PC-3 (cell line): ENCODE results near the gene BPIFB4. TPM values are rescaled to one million over a fixed set of nuclear protein-coding genes. Genes with fewer than 3 reads are reported as not detected.

ENCODE experiments used
- ATAC-seq: fragments of 200-7000 bp; cut with Tn5 transposase; 2 replicates; pipeline ENCODE4 v1.9.1; 2020; ENCODE audit warnings: mild to moderate bottlenecking, moderate library complexity
- BruUV-seq: library from RNA; stranded (reverse); fragments of 400-500 nt; replicated peaks from 2 replicates; lab custom pipeline; 2021; lab: Mats Ljungman, UMichigan
- CTCF ChIA-PET: fragments of 300-600 bp; sonication (Branson Sonifier 250); formaldehyde crosslinking; loops from one replicate; lab custom pipeline; 2022; ENCODE audit warnings: antibody characterized with exemption; lab: Charles Lee
- POLR2A ChIA-PET: fragments of 300-600 bp; sonication (Branson Sonifier 250); formaldehyde crosslinking; loops from one replicate; lab custom pipeline; 2022; ENCODE audit warnings: antibody characterized with exemption; ENCODE audit not compliant: unreplicated experiment; lab: Charles Lee
- DNase-seq: peaks from one replicate; pipeline ENCODE4 v3.0.0-alpha.2; 2015
- H2AFZ ChIP-seq: fragments of 300-600 bp; sonication (generic); 2 replicates; pipeline ENCODE4 v1.6.0; 2016; ENCODE audit warnings: antibody characterized with exemption, low read length
- H3F3A ChIP-seq: fragments of 300-600 bp; sonication (generic); one replicate; pipeline ENCODE4 v1.6.0; 2017; ENCODE audit warnings: antibody characterized with exemption, low read length, control low read depth, mild to moderate bottlenecking; ENCODE audit not compliant: unreplicated experiment
- H3K27ac ChIP-seq: fragments of 300-600 bp; sonication (generic); 2 replicates; pipeline ENCODE4 v1.5.1; 2016; ENCODE audit warnings: mild to moderate bottlenecking, low read length
- H3K27me3 ChIP-seq: fragments of 300-600 bp; sonication (generic); 2 replicates; pipeline ENCODE4 v1.6.1; 2016; ENCODE audit warnings: low read length, mixed read lengths
- H3K36me3 ChIP-seq: fragments of 300-600 bp; sonication (generic); 2 replicates; pipeline ENCODE4 v1.6.1; 2016; ENCODE audit warnings: low read depth, mixed run types, low read length, mixed read lengths
- H3K4me1 ChIP-seq: fragments of 300-600 bp; sonication (generic); 2 replicates; pipeline ENCODE4 v1.5.1; 2016; ENCODE audit warnings: low read length; ENCODE audit not compliant: insufficient read depth
- H3K4me2 ChIP-seq: fragments of 300-600 bp; sonication (generic); 2 replicates; pipeline ENCODE4 v1.6.0; 2016; ENCODE audit warnings: low read length
- H3K4me3 ChIP-seq: fragments of 300-600 bp; sonication (generic); 2 replicates; pipeline ENCODE4 v1.5.1; 2016; ENCODE audit warnings: mild to moderate bottlenecking, low read length, mixed read lengths
- H3K79me2 ChIP-seq: fragments of 300-600 bp; sonication (generic); 2 replicates; pipeline ENCODE4 v1.6.1; 2017; ENCODE audit warnings: low read length, mixed read lengths
- H3K9ac ChIP-seq: fragments of 300-600 bp; sonication (generic); 2 replicates; pipeline ENCODE4 v1.6.0; 2016; ENCODE audit warnings: mild to moderate bottlenecking, low read length
- H3K9me2 ChIP-seq: fragments of 300-600 bp; sonication (generic); replicated peaks from 2 replicates; pipeline ENCODE4 v1.6.1; 2016; ENCODE audit warnings: mixed run types, low read length, mixed read lengths
- H3K9me3 ChIP-seq: fragments of 300-600 bp; sonication (generic); 2 replicates; pipeline ENCODE4 v1.6.1; 2016; ENCODE audit warnings: low read length, mixed read lengths
- H4K20me1 ChIP-seq: fragments of 300-600 bp; sonication (generic); 2 replicates; pipeline ENCODE4 v1.6.1; 2016; ENCODE audit warnings: low read length, mixed read lengths
- EZH2 ChIP-seq: fragments of 300-600 bp; sonication (generic); IDR thresholded peaks from one replicate; pipeline ENCODE4 v1.6.1; 2017; ENCODE audit warnings: antibody characterized with exemption, mild to moderate bottlenecking, low read length; ENCODE audit not compliant: unreplicated experiment
- EZH2phosphoT487 ChIP-seq: fragments of 300-600 bp; sonication (generic); IDR thresholded peaks from 2 replicates; pipeline ENCODE4 v1.6.1; 2018; ENCODE audit warnings: mild to moderate bottlenecking, antibody characterized with exemption, low read length, borderline replicate concordance
- intact Hi-C: fragments of 100-400 bp; cut with micrococcal nuclease; formaldehyde crosslinking; loops from 2 replicates; pipeline ENCODE4 v1.9.0; 2023
- total RNA-seq: library from RNA; depleted of rRNA; stranded (reverse); fragments of >200 nt; gene quantifications from 2 replicates; pipeline ENCODE4 v1.2.3, GENCODE V29; 2014
- TF ChIP-seq, protein P1 (sequence below): fragments of 300-600 bp; sonication (generic); conservative IDR thresholded peaks from 2 replicates; pipeline ENCODE4 v1.5.1; 2017; ENCODE audit warnings: antibody characterized with exemption, low read depth, mild to moderate bottlenecking, low read length

Gene BPIFB4
- total RNA-seq, 1 experiment from 2014 or later: not detected

DNA sequence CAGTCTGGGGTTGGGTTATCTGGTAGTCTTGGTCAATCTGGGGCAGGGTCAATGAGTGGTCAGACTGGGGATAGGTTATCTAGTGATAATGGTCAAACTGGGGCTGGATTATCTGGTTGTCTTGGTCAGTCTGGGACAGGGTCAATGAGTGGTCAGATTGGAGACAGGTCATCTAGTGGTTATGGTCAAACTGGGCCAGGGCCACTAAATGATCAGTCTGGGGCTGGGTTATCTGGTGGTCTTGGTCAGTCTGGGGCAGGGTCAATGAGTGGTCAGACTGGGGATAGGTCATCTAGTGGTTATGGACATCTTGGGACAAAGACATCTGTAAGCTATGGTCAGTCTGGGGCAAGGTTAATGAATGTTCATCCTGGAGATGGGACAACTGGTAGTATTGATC is 60.0 kb downstream of the BPIFB4 start:
- Histone ChIP-seq H3K4me1 (no peaks in the 10 kb centered on the region), H3K27ac (no peak overlapping the region), H3K4me2 (no peak overlapping the region), H3K9me3 (0 out of 2 replicates have a peak, but pooled peaks cover 4% of the 10 kb centered on the region), H3K36me3 (no peaks in the 10 kb centered on the region), H3F3A (no peaks in the 10 kb centered on the region), H4K20me1 (no peaks in the 10 kb centered on the region), H3K4me3 (no peak overlapping the region), H2AFZ (no peak overlapping the region), H3K9me2 (no peaks in the 10 kb centered on the region), H3K9ac (no peak overlapping the region), H3K79me2 (no peaks in the 10 kb centered on the region), H3K27me3 (peaks cover 13% of the 10 kb centered on the region)
- POLR2A ChIA-PET: no interaction called here
- ATAC-seq (no peak), DNase-seq (no peak)
- CTCF ChIA-PET: no interaction called here
- intact Hi-C loops: no loop called here
- no TSS peak for BruUV-seq
- TF ChIP-seq, protein P1, sequence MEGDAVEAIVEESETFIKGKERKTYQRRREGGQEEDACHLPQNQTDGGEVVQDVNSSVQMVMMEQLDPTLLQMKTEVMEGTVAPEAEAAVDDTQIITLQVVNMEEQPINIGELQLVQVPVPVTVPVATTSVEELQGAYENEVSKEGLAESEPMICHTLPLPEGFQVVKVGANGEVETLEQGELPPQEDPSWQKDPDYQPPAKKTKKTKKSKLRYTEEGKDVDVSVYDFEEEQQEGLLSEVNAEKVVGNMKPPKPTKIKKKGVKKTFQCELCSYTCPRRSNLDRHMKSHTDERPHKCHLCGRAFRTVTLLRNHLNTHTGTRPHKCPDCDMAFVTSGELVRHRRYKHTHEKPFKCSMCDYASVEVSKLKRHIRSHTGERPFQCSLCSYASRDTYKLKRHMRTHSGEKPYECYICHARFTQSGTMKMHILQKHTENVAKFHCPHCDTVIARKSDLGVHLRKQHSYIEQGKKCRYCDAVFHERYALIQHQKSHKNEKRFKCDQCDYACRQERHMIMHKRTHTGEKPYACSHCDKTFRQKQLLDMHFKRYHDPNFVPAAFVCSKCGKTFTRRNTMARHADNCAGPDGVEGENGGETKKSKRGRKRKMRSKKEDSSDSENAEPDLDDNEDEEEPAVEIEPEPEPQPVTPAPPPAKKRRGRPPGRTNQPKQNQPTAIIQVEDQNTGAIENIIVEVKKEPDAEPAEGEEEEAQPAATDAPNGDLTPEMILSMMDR: no peak
- TF ChIP-seq EZH2: no peak

DNA sequence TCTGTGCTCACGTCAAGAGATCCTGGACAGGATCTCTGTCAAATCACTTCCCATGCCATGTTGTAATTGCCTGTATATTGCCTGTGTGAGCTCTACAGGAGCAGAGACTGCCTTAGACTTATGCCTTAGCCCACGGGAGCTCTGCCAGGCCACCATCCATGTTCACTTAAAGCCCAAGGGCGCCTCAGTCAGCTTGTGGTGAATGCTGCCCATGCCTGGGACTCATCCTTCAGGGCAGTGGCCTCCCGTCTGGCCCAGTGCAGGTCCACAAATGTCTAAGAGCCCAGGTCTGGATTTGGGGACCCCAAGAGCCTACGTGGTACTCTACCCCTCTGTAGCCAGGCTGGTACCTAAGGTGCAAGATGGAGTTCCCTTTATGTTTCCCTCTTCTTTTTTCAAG is 66.1 kb downstream of the BPIFB4 start:
- CTCF ChIA-PET: no interaction called here
- no peak overlapping the region for H3K9ac ChIP-seq

DNA sequence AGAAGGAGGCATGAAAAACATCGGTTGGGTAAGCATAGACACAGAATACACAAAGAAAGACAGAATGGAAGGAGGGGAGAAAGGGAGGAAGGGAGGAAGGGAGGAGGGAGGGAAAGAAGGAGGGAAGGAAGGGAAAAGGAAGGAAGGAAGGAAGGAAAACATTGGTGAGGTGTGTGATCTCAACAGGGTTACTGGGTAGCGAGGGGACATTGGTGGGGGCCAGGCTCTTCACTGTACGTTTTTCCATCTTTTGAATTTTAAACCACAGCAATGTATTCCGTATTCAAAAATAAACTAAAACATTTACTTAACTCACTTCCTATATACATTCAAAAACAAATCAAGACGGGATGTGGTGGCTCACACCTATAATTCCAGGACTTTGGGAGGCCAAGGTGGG is 67.9 kb downstream of the BPIFB4 start:
- CTCF ChIA-PET: no interaction called here

More for the DNA sequence above, 66.1 kb downstream of the BPIFB4 start:
- intact Hi-C loops: no loop called here
- POLR2A ChIA-PET: no interaction called here
- Histone ChIP-seq H3K79me2 (no peaks in the 10 kb centered on the region), H2AFZ (no peak overlapping the region), H3K4me1 (no peaks in the 10 kb centered on the region), H3K36me3 (no peaks in the 10 kb centered on the region), H3K9me3 (no peaks in the 10 kb centered on the region), H3F3A (no peaks in the 10 kb centered on the region), H4K20me1 (no peaks in the 10 kb centered on the region), H3K9me2 (no peaks in the 10 kb centered on the region), H3K4me3 (no peak overlapping the region), H3K4me2 (no peak overlapping the region), H3K27ac (no peak overlapping the region), H3K27me3 (peaks cover 38% of the 10 kb centered on the region)
- no peak for ATAC-seq
- TF ChIP-seq EZH2 (no peak), EZH2phosphoT487 (no peak)
- TF ChIP-seq, protein P1: no peak
- no peak for DNase-seq
- BruUV-seq: no TSS peak

More for the DNA sequence above, 67.9 kb downstream of the BPIFB4 start:
- BruUV-seq: no TSS peak
- Histone ChIP-seq H3K27ac (no peak overlapping the region), H2AFZ (no peak overlapping the region), H3K79me2 (no peaks in the 10 kb centered on the region), H3K9me2 (no peaks in the 10 kb centered on the region), H3K9me3 (no peaks in the 10 kb centered on the region), H3K27me3 (peaks cover 47% of the 10 kb centered on the region), H3K36me3 (no peaks in the 10 kb centered on the region), H3K4me2 (no peak overlapping the region), H3K4me1 (no peaks in the 10 kb centered on the region), H3K9ac (no peak overlapping the region), H3F3A (no peaks in the 10 kb centered on the region), H3K4me3 (no peak overlapping the region), H4K20me1 (no peaks in the 10 kb centered on the region)
- POLR2A ChIA-PET: no interaction called here
- ATAC-seq (no peak), DNase-seq (no peak)
- TF ChIP-seq EZH2phosphoT487 (no peak), EZH2 (no peak)
- TF ChIP-seq, protein P1: no peak
- intact Hi-C loops: no loop called here
